ENCODE results near the gene EYS. TPM values are rescaled to one million over a fixed set of nuclear protein-coding genes. Genes with fewer than 3 reads are reported as not detected.

EYS gene
- total RNA-seq, 1 experiment from 2014 or later, result not detected

DNA sequence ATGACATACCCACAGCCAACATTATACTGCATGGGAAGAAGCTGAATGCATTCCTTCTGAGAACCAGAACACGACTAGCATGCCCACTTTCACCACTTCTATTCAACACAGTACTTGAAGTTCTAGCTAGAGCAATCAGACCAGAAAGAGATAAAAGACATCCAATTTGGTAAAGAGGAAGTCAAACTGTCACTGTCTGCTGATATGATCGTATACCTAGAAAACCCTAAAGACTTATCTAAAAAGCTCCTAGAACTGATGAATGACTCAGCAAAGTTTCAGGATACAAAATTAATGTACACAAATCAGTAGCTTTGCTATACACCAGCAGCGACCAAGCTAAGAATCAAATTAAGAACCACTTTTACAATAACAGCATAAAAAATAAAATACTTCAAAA is 60.5 kb downstream of the EYS start:
- H3K27me3 Mint-ChIP-seq (ENCODE audit: low read depth), result no peaks in the 10 kb centered on the region
- H4K20me1 ChIP-seq (ENCODE audit: control insufficient read depth, insufficient read depth, insufficient read length), result no peaks in the 10 kb centered on the region
- H3T11ph ChIP-seq (ENCODE audit: low read length), result no peak overlapping the region
- no peaks in the 10 kb centered on the region for H3K23me2 ChIP-seq (ENCODE audit: insufficient read length, low read depth, low read length, poor library complexity, severe bottlenecking)
- H2BK15ac ChIP-seq (ENCODE audit: low read depth, low read length), result no peak overlapping the region
- H3K4me3 Mint-ChIP-seq, result no peak overlapping the region
- H3K4me1 Mint-ChIP-seq, result peaks cover 0 to 11% of the 10 kb centered on the region in 2 experiments; a peak in 2 of 4 replicates
- no peak overlapping the region for H3K18ac ChIP-seq (ENCODE audit: insufficient read length, low read depth, low read length)
- H3K4me1 ChIP-seq (ENCODE audit: insufficient read depth, low read length), result no peaks in the 10 kb centered on the region
- WGBS (ENCODE audit: extremely low coverage, insufficient read length, low lambda C conversion rate), result no CpG with 5 or more reads among the region's 3 CpGs
- H3K27me3 ChIP-seq (ENCODE audit: insufficient read depth, low read length), result no peaks in the 10 kb centered on the region
- peaks cover 3 to 21% of the 10 kb centered on the region in 2 experiments; a peak in 3 of 5 replicates for H3K9me3 Mint-ChIP-seq
- H2BK12ac ChIP-seq (ENCODE audit: insufficient read length, low read depth, low read length), result no peak overlapping the region
- no peak overlapping the region for H3K4me2 ChIP-seq (ENCODE audit: insufficient read depth, insufficient read length, low read length)
- no peak overlapping the region for H3K23ac ChIP-seq (ENCODE audit: insufficient read length, low read depth, low read length)
- no peak overlapping the region for H2BK5ac ChIP-seq (ENCODE audit: insufficient read length, low read length)
- H3K79me2 ChIP-seq (ENCODE audit: insufficient read depth, low read length), result no peaks in the 10 kb centered on the region
- H4K91ac ChIP-seq (ENCODE audit: insufficient read length, low read depth, low read length), result no peak overlapping the region
- H3K14ac ChIP-seq (ENCODE audit: insufficient read depth, low read length), result no peak overlapping the region
- no peak overlapping the region for H2BK20ac ChIP-seq (ENCODE audit: low read depth, low read length, poor library complexity, severe bottlenecking)
- no peak overlapping the region for H4K8ac ChIP-seq (replicated peaks; ENCODE audit: insufficient read length, low read depth, low read length)
- H3K79me1 ChIP-seq (ENCODE audit: insufficient read depth, low read depth, low read length, poor library complexity, severe bottlenecking), result no peaks in the 10 kb centered on the region
- H3K27ac ChIP-seq (ENCODE audit: insufficient read length, low read depth, low read length), result no peak overlapping the region
- no peak for DNase-seq
- no peak overlapping the region for H3K56ac ChIP-seq (ENCODE audit: insufficient read length, low read depth, low read length)
- no peak overlapping the region for H3K4ac ChIP-seq (ENCODE audit: low read depth, low read length)
- no peak overlapping the region for H4K5ac ChIP-seq (ENCODE audit: insufficient read length, low read depth, low read length)
- no peak overlapping the region for H3K9ac ChIP-seq (ENCODE audit: extremely low read depth, insufficient read length, low read length)
- H2AFZ ChIP-seq (ENCODE audit: low read length), result no peak overlapping the region
- no peaks in the 10 kb centered on the region for H3K9me3 ChIP-seq (ENCODE audit: control insufficient read depth, low read depth, low read length)
- H3K36me3 Mint-ChIP-seq (ENCODE audit: insufficient read depth in 1 of 3, low read depth in 3 of 3), result peaks cover 0 to 27% (median 4%) of the 10 kb centered on the region in 3 experiments; a peak in 4 of 7 replicates
- no peak overlapping the region for H2AK5ac ChIP-seq (ENCODE audit: insufficient read length, low read length)
- no peak overlapping the region; a peak in 1 of 7 replicates for H3K27ac Mint-ChIP-seq
- H2BK120ac ChIP-seq (ENCODE audit: low read depth, low read length, poor library complexity, severe bottlenecking), result no peak overlapping the region
- TF ChIP-seq, protein P1, sequence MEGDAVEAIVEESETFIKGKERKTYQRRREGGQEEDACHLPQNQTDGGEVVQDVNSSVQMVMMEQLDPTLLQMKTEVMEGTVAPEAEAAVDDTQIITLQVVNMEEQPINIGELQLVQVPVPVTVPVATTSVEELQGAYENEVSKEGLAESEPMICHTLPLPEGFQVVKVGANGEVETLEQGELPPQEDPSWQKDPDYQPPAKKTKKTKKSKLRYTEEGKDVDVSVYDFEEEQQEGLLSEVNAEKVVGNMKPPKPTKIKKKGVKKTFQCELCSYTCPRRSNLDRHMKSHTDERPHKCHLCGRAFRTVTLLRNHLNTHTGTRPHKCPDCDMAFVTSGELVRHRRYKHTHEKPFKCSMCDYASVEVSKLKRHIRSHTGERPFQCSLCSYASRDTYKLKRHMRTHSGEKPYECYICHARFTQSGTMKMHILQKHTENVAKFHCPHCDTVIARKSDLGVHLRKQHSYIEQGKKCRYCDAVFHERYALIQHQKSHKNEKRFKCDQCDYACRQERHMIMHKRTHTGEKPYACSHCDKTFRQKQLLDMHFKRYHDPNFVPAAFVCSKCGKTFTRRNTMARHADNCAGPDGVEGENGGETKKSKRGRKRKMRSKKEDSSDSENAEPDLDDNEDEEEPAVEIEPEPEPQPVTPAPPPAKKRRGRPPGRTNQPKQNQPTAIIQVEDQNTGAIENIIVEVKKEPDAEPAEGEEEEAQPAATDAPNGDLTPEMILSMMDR (conservative IDR thresholded peaks at IDR 0.05), result no peak
